GM18508 (cell line): ENCODE data around the gene TAS2R4.
"Not testable (repeated sequence)": the region's sequence is repeated elsewhere in the genome, so short reads cannot be mapped to it uniquely, and the experiment has no call there.

ENCODE experiments used
- ATAC-seq: cut with Tn5 transposase; IDR thresholded peaks from one replicate; pipeline ENCODE4 v1.9.1; 2021; ENCODE audit warnings: moderate number of reproducible peaks; ENCODE audit not compliant: insufficient read depth, unreplicated experiment

The TAS2R4 gene

GRCh38 chr7:141776374-141776773, at the start of gene TAS2R4:
Gene TAS2R4, plus strand, starts transcription at chr7:141776674. Its CDS starts 1,815 bp downstream, at chr7:141778489.
- no peak for ATAC-seq

DNA sequence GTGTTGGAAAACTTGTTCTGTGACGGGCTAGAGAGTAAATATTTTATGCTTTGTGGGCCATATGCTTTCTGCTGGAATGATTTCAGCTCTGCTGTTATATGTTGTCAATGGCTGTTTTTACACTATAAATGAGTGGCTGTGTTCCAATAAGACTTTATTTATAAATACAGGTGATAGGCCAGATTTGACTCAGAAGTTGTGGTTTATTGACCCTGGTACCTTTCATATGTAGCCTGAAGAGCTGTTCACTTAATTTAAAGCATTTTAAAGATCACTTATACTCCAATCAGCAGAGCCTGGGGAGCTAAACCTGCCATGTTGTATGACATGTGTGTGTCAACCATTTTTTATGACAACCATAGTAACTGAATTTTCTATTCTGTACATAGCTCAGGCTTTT, 47.5 kb upstream of the TAS2R4 start:
- ATAC-seq, result no peak

DNA sequence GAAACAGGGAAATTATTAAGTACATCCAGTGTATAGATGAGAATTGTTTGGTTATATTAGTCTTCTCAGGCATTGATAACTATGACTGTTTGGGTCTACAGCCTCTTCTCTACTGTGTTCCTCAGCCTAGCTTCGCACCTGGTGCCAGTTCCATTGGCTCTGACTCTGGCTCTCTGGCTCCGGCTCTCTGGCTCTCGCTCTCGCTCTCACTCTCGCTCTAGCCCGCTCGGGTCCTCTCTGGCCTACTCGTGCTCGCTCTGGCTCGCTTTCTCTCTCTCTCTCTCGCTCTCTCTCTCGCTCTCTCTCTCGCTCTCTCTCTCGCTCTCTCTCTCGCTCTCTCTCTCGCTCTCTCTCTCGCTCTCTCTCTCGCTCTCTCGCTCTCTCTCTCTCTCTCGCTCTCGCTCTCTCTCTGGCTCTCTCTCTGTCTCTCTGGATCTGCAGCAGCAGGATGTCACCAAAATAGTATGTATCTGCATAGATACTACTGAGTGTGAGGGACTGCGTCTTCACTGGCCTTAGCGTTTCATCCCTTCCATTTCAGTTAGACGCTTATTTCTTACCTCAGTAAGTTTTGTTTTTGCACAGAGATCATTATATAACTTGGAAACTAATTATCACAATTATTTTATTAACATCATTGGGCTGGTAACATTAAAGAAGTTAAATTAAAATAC, 44.9 kb upstream of the TAS2R4 start:
- no peak for ATAC-seq

GRCh38 chr7:141737118-141737835, 39.2 kb upstream of the TAS2R4 start:
- ATAC-seq, result no peak

DNA sequence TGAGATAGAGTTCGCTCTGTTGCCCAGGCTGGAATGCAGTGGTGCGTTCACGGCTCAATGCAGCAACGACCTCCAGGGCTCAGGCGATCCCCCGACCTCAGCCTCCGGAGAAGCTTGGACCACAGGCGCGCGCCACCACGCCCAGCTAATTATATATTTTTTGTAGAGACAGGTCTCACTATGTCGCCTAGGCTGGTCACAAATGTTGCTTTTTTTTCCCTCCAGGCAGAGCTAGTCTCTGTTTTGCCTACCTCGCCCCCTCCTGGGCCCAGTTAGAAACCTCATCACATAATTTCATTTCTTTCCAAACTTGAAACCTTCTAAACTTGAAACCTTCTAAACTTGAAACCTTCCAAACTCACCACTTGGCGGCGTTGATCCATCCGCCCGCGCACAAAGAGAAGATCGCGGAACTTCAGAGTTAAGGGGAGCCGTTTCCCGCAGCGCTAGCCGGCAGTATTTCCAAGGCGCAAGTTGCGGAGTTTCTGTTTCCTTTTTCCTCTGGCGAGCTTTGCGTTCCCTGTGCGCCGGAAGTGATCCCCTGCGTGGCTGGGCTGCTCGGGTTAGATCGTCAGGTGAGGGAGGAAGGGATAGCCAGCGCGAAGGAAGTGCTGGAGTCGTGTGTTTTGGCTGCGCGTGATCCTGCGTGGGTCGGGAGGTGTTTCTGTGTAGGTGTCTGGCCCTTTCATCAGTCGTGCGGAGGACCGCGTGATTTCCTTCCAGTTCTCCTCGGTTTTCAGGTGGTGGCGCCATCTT, 38.5 kb upstream of the TAS2R4 start, which contains the start of gene SSBP1:
Gene SSBP1 (plus strand): TSS at position 523 of the 756 bp plus-strand sequence. CDS start 809 bp downstream, outside the sequence.
- ATAC-seq, result peak; percentile 92

DNA sequence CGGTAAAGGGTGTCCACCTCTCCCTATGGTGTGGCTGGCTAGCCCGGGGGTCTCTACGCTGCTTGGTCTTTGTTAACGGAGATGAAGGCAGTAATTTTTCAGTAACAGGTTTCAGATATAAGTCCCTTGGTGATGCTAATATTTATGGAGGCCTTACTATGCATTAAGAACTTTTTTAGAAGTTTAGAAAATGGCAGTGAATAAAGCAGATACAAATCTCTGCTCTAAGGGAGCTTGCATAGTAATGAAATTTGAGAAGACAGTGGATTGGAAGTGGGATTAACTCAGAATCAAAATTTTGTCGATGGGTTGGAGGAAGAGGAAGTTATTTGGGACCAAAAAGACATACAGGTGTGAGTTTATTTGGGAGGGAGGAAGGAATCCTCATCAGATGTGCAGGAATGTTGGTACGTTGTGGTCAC, 37.9 kb upstream of the TAS2R4 start:
- no peak for ATAC-seq

DNA sequence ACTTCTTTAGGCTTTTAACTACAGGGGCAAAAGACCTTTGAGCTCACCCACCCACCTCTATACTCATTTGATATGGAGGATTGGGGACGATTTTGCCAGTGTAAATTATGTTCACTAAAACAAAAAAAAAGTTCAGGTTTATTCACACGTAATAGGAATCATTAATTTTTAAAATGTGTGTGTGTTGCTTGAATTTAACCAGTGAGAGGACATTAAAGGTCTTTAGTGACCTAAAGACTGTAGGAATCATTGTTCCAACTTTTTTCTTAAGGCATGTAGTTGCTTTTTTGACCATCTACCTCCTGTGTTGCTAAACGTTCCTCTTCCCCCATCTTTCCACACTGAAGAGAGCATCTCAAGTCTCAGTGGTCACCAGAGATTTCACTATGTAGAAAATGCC, 37.2 kb upstream of the TAS2R4 start:
- no peak for ATAC-seq

DNA sequence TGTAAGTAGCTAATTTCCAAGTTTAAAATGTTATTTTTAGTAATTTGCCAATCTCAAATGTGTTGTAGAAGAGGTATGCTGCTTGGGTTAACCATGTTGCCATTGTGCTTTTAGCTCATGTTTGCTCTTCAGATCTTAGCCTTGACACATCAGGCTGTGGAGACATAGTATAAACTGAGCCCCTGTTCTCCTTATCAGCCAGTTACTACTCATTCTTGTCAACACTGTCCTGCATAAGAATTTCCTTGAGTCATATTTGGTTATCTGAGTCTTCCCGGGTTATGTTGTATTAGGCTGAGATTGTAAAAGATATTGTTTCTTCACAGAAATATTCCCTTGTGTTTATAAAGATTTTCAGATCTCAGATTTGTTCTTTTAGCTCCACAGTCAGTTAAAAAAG, 34.2 kb upstream of the TAS2R4 start:
- no peak for ATAC-seq

DNA sequence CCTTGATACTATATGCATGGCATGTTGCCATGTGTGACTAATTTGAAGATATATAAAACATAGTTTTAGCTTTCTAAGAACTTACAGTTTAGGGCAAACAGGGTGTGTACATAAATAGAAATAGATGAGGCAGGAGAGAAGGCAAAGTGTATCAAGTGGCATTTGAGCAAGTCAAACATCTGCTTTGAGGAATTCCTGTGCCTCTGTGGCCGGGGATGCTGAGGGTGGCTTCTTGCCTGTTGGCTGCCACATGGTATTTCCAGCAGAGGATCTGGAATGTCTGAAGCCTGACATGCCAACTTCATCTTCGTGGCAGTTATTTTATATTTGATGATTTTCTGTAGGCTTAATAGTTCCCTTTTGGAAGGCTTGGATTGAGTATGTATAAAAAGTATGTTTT, 32.3 kb upstream of the TAS2R4 start:
- no peak for ATAC-seq

DNA sequence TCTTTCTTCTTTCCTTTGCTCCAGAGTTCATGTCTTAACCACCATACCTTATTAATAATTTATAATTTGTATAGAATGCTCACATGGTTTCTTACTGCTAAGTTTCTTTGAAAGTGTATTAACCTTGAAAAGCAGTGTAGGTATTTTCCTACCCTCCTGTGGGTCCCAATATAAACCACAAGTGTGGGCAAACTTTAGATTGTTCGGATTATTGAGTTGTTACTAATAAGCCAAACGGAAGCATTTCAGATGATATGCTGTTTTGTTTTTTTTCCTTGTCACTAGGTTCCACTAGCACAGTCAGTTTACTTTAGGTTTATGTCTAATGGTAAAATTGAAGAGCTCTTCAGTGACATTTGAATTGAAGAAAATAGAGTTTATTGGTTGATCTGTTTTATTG, 28.1 kb upstream of the TAS2R4 start:
- ATAC-seq, result no peak

GRCh38 chr7:141751904-141752303, 24.6 kb upstream of the TAS2R4 start:
- ATAC-seq, result not testable (repeated sequence)

DNA sequence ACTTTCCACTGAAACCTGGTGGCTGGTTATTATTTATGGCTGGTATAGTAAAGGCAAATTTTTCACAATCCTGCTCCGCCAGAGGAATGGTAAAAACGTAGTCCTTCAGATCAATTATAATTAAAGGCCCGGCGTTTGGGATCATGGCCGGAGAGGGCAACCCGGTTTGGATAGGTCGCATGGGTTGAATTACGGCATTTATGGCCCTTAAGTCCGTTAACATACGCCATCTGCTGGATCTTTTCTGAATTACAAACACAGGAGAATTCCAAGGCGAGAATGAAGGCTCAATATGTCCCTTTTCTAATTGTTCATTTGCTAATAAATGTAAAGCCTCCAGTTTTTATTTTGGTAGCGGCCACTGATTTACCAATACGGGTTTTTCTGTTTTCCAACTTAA, 23.8 kb upstream of the TAS2R4 start:
- no peak for ATAC-seq

DNA sequence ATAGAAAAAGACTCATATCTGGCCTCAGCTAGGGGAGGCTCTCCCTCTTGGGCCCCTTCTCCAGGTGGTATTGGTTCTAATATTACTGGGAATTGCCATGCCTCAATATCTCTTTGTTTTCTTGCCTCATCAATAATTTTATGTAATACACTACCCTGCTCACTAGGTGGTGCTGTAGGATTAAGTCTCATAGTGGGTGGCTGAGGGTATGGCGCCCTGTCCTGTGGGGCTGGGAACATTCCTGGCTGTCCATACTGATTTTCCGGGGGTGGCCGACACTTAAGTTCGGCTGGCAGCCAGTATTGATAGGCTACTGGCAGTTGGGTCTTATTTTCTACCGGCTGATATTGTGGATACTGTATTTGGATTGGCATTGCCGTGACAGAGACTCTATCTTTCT, 21.5 kb upstream of the TAS2R4 start:
- ATAC-seq, result no peak

DNA sequence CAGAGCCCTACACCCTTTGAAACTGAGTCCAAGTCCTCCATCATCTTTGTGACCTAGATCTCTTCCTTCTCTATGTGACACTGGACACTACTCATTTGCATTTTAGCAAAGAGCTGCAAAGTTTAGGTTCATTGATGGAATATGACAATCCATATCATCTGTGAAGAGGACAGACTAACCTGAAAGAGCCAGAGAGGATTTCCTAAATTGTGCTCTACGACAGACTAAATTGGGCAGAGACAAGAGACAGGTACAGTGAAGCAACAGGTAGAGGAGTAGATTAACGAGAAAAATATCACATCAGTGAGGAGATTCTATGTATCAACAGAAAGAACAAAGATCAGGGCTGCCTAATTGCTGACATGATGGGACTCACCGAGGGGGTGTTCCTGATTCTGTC, 12.7 kb upstream of the TAS2R4 start, which contains the start of gene TAS2R3:
Gene TAS2R3 (plus strand): TSS at position 301 of the 400 bp plus-strand sequence. CDS start 62 bp downstream, at position 363.
- no peak for ATAC-seq

- ATAC-seq, result not testable (repeated sequence)
Measured at GRCh38 chr7:141770083-141770583, 6.3 kb upstream of the TAS2R4 start.

DNA sequence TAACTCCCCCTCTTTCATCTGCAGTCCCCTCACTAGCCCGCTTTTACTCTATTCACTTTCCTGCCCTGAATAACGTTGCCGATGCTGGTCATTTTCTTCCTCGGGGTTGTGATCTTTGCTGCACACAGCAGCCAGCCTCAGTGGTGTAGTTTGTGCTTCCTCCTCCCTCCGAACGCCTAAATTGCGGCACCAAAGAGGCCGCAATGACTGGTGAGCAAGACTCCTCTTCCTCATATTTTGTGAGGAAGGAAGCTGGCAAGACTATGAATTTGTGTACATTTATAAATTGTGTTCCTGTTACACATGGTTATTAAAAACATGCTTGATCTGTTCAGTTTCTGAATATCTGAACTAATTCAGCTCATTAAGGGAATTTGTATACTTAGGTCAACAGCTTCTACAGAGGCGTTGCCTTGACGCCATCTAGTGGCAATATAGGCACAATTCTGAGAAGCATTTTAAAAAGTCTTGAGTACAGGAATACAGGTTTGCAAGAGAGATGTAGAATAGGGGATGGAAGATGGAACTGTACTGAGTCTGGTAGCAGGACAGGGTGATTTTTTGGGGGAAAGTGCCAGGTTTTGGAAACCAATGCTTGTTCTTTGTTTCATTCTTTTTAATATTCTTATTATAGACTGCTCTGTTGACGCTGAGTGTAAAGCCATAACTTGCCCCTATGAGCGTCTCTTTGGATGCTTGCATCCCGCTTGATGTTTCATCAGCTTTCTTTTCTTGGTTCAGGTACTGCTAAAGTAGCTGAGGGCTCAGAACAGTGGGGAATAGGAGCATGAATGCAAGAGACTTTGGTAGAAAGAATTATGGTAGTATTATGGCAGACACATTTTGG, 9.5 kb downstream of the TAS2R4 start:
- ATAC-seq, result peak; percentile 62

DNA sequence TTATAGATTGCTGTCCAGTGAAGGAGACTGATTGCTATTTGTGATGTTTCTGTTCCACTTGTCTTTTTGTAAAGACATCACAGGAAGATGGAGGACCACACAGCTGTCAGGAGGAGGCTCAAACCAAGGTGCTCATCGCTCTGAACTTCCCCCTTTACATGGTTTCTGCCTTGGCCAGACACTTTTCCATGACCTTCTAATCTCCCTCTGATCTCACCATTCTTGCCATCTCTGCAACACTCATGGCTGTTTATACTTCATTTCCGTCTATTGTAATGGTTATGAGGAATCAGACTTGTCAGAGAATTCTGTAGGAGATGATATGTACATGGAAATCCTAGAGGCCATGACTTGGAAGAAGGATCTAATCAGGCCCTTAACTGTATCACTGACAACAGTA, 11.8 kb downstream of the TAS2R4 start:
- ATAC-seq, result no peak

GRCh38 chr7:141789917-141790316, 13.4 kb downstream of the TAS2R4 start, which contains the start of gene TAS2R5:
Gene TAS2R5, plus strand, starts transcription at chr7:141790217. Its CDS starts 145 bp downstream, at chr7:141790362.
- no peak for ATAC-seq

GRCh38 chr7:141792526-141792925, 16.1 kb downstream of the TAS2R4 start:
- no peak for ATAC-seq

- no peak for ATAC-seq
Measured at GRCh38 chr7:141820067-141820466, 43.6 kb downstream of the TAS2R4 start.
